Activated CD4-positive, alpha-beta T cell treated with anti-CD3 and anti-CD28 coated beads, Interleukin-2, amount 10 ng/mL, durations not matched to agents 24 days and 14 days (primary cell): ENCODE results near the gene BCL2L11. TPM values are rescaled to one million over a fixed set of nuclear protein-coding genes. Genes with fewer than 3 reads are reported as not detected.
"Not testable (repeated sequence)": the region's sequence is repeated elsewhere in the genome, so short reads cannot be mapped to it uniquely, and the experiment has no call there.

Experiments
- DNase-seq: peaks from one replicate; pipeline ENCODE4 v3.0.0; 2022
- H3K27ac Mint-ChIP-seq: one replicate; pipeline ENCODE4 v1.8.0; 2022; ENCODE audit warnings: mild to moderate bottlenecking, mixed read lengths
- H3K27me3 Mint-ChIP-seq: one replicate; pipeline ENCODE4 v1.8.0; 2022; ENCODE audit warnings: mixed read lengths
- H3K36me3 Mint-ChIP-seq: one replicate; pipeline ENCODE4 v1.8.0; 2022; ENCODE audit warnings: low read depth, mild to moderate bottlenecking, mixed read lengths
- H3K4me1 Mint-ChIP-seq: one replicate; pipeline ENCODE4 v1.8.0; 2021; ENCODE audit warnings: mixed read lengths
- H3K4me3 Mint-ChIP-seq: one replicate; pipeline ENCODE4 v1.8.0; 2022; ENCODE audit warnings: mild to moderate bottlenecking, moderate library complexity, mixed read lengths
- H3K9me3 Mint-ChIP-seq: one replicate; pipeline ENCODE4 v1.8.0; 2021; ENCODE audit warnings: mixed read lengths
- intact Hi-C: fragments of 100-400 bp; cut with micrococcal nuclease; formaldehyde crosslinking; loops from one replicate; pipeline ENCODE4 v1.15.1; 2023
- total RNA-seq: library from RNA; stranded (reverse); gene quantifications from 2 replicates; pipeline ENCODE4 v1.2.3, GENCODE V29; 2022

Gene BCL2L11
- 193 and 219 TPM in 2 replicates for total RNA-seq

GRCh38 chr2:111120253-111121027, at the start of gene BCL2L11:
Gene BCL2L11 (plus strand): TSS chr2:111120914. CDS start chr2:111123746, 2,832 bp downstream.
- peaks cover 20% of the 10 kb centered on the region for H3K27me3 Mint-ChIP-seq
- peaks cover 44% of the 10 kb centered on the region for H3K4me1 Mint-ChIP-seq
- H3K4me3 Mint-ChIP-seq: peak within 1 kb of the TSS; percentile 96
- intact Hi-C loops: loop anchor here (5.0 kb wide), 1 partner anchor 47 kb away; no protein-coding TSS in a partner anchor
- H3K36me3 Mint-ChIP-seq: peaks cover 42% of the 10 kb centered on the region
- peak within 1 kb of the TSS; percentile 93 for H3K27ac Mint-ChIP-seq
- H3K9me3 Mint-ChIP-seq: no peaks in the 10 kb centered on the region
- peak; percentile 98 for DNase-seq

GRCh38 chr2:111071600-111072171, 49.0 kb upstream of the BCL2L11 start:
- Mint-ChIP-seq H3K27me3 (peaks cover 51% of the 10 kb centered on the region), H3K9me3 (peaks cover 9% of the 10 kb centered on the region), H3K4me3 (no peak overlapping the region), H3K4me1 (no peaks in the 10 kb centered on the region), H3K27ac (no peak overlapping the region), H3K36me3 (no peaks in the 10 kb centered on the region)
- peak; percentile 7 for DNase-seq
- intact Hi-C loops: no loop called here

- Mint-ChIP-seq H3K27me3 (peaks cover 52% of the 10 kb centered on the region), H3K27ac (no peak overlapping the region), H3K36me3 (no peaks in the 10 kb centered on the region), H3K4me1 (no peaks in the 10 kb centered on the region), H3K4me3 (no peak overlapping the region), H3K9me3 (peaks cover 12% of the 10 kb centered on the region)
- intact Hi-C loops: no loop called here
- DNase-seq: peak; percentile 23
Measured at GRCh38 chr2:111072220-111072871, 48.4 kb upstream of the BCL2L11 start.

- DNase-seq, H3K36me3 Mint-ChIP-seq, H3K4me3 Mint-ChIP-seq, intact Hi-C loops, H3K4me1 Mint-ChIP-seq, H3K27ac Mint-ChIP-seq: not testable (repeated sequence)
- Mint-ChIP-seq H3K27me3 (peaks cover 77% of the 10 kb centered on the region), H3K9me3 (peaks cover 35% of the 10 kb centered on the region)
Measured at GRCh38 chr2:111082659-111083058, 38.1 kb upstream of the BCL2L11 start.

- Mint-ChIP-seq H3K4me3 (no peak overlapping the region), H3K9me3 (no peaks in the 10 kb centered on the region)
Measured at GRCh38 chr2:111091811-111092211, 28.9 kb upstream of the BCL2L11 start.

GRCh38 chr2:111094691-111095090, 26.0 kb upstream of the BCL2L11 start:
- H3K9me3 Mint-ChIP-seq: no peaks in the 10 kb centered on the region
- no peak for DNase-seq
- H3K27ac Mint-ChIP-seq: no peak overlapping the region
- H3K4me3 Mint-ChIP-seq: no peak overlapping the region
- H3K36me3 Mint-ChIP-seq: no peaks in the 10 kb centered on the region
- H3K27me3 Mint-ChIP-seq: peaks cover 71% of the 10 kb centered on the region
- intact Hi-C loops: loop anchor here (5.0 kb wide), 1 partner anchor 212 kb away; no protein-coding TSS in a partner anchor
- H3K4me1 Mint-ChIP-seq: peaks cover 13% of the 10 kb centered on the region

More at GRCh38 chr2:111091811-111092211, 28.9 kb upstream of the BCL2L11 start:
- peak; percentile 53 for DNase-seq
- Mint-ChIP-seq H3K27me3 (peaks cover 62% of the 10 kb centered on the region), H3K36me3 (no peaks in the 10 kb centered on the region), H3K27ac (peak overlapping the region; percentile 6), H3K4me1 (peaks cover 13% of the 10 kb centered on the region)
- intact Hi-C loops: loop anchor here (1.0 to 5.0 kb wide), 5 partner anchors 8 to 210 kb away; no protein-coding TSS in a partner anchor

GRCh38 chr2:111095434-111095833, 25.3 kb upstream of the BCL2L11 start:
- Mint-ChIP-seq H3K27me3 (peaks cover 67% of the 10 kb centered on the region), H3K4me1 (peaks cover 15% of the 10 kb centered on the region), H3K27ac (no peak overlapping the region), H3K9me3 (peaks cover 1% of the 10 kb centered on the region), H3K36me3 (no peaks in the 10 kb centered on the region), H3K4me3 (no peak overlapping the region)
- intact Hi-C loops: no loop called here
- no peak for DNase-seq

- intact Hi-C loops: no loop called here
- peaks cover 59% of the 10 kb centered on the region for H3K27me3 Mint-ChIP-seq
- peaks cover 9% of the 10 kb centered on the region for H3K4me1 Mint-ChIP-seq
- H3K27ac Mint-ChIP-seq: no peak overlapping the region
- H3K36me3 Mint-ChIP-seq: no peaks in the 10 kb centered on the region
- no peak for DNase-seq
- peaks cover 8% of the 10 kb centered on the region for H3K9me3 Mint-ChIP-seq
- no peak overlapping the region for H3K4me3 Mint-ChIP-seq
Measured at GRCh38 chr2:111099402-111099801, 21.3 kb upstream of the BCL2L11 start.

- intact Hi-C loops: loop anchor here (1.0 kb wide), 1 partner anchor 8 kb away; no protein-coding TSS in a partner anchor
- H3K4me1 Mint-ChIP-seq: peaks cover 9% of the 10 kb centered on the region
- no peak overlapping the region for H3K27ac Mint-ChIP-seq
- peaks cover 59% of the 10 kb centered on the region for H3K27me3 Mint-ChIP-seq
- no peaks in the 10 kb centered on the region for H3K36me3 Mint-ChIP-seq
- H3K9me3 Mint-ChIP-seq: peaks cover 8% of the 10 kb centered on the region
- H3K4me3 Mint-ChIP-seq: no peak overlapping the region
- DNase-seq: no peak
Measured at GRCh38 chr2:111100087-111100764, 20.5 kb upstream of the BCL2L11 start.

GRCh38 chr2:111100765-111101162, 19.9 kb upstream of the BCL2L11 start:
- intact Hi-C loops: loop anchor here (1.0 kb wide), 1 partner anchor 8 kb away; no protein-coding TSS in a partner anchor
- peaks cover 8% of the 10 kb centered on the region for H3K9me3 Mint-ChIP-seq
- H3K4me3 Mint-ChIP-seq: no peak overlapping the region
- peaks cover 9% of the 10 kb centered on the region for H3K4me1 Mint-ChIP-seq
- H3K36me3 Mint-ChIP-seq: no peaks in the 10 kb centered on the region
- H3K27me3 Mint-ChIP-seq: peaks cover 60% of the 10 kb centered on the region
- peak overlapping the region; percentile 54 for H3K27ac Mint-ChIP-seq
- peak; percentile 69 for DNase-seq

GRCh38 chr2:111101592-111101991, 19.1 kb upstream of the BCL2L11 start:
- Mint-ChIP-seq H3K27ac (no peak overlapping the region), H3K27me3 (peaks cover 67% of the 10 kb centered on the region), H3K9me3 (peaks cover 14% of the 10 kb centered on the region), H3K4me3 (no peak overlapping the region), H3K36me3 (peaks cover 2% of the 10 kb centered on the region), H3K4me1 (peaks cover 14% of the 10 kb centered on the region)
- DNase-seq: no peak
- intact Hi-C loops: no loop called here

- no peak overlapping the region for H3K27ac Mint-ChIP-seq
- H3K9me3 Mint-ChIP-seq: peaks cover 18% of the 10 kb centered on the region
- H3K36me3 Mint-ChIP-seq: peaks cover 2% of the 10 kb centered on the region
- intact Hi-C loops: no loop called here
- H3K4me3 Mint-ChIP-seq: no peak overlapping the region
- peaks cover 65% of the 10 kb centered on the region for H3K27me3 Mint-ChIP-seq
- no peak for DNase-seq
- H3K4me1 Mint-ChIP-seq: peaks cover 15% of the 10 kb centered on the region
Measured at GRCh38 chr2:111102216-111102615, 18.5 kb upstream of the BCL2L11 start.

- intact Hi-C loops: no loop called here
- Mint-ChIP-seq H3K27ac (no peak overlapping the region), H3K4me1 (peaks cover 8% of the 10 kb centered on the region), H3K9me3 (peaks cover 15% of the 10 kb centered on the region), H3K27me3 (peaks cover 59% of the 10 kb centered on the region), H3K4me3 (no peak overlapping the region), H3K36me3 (peaks cover 2% of the 10 kb centered on the region)
- DNase-seq: no peak
Measured at GRCh38 chr2:111105926-111106325, 14.8 kb upstream of the BCL2L11 start.
